HG02623 (cell line): ENCODE measurements around the gene PHKG1.
"Not testable (repeated sequence)": the region's sequence is repeated elsewhere in the genome, so short reads cannot be mapped to it uniquely, and the experiment has no call there.

Experiments
- ATAC-seq: cut with Tn5 transposase; IDR thresholded peaks from one replicate; pipeline ENCODE4 v1.9.1; 2021; ENCODE audit warnings: moderate library complexity; ENCODE audit not compliant: unreplicated experiment

Gene PHKG1

DNA sequence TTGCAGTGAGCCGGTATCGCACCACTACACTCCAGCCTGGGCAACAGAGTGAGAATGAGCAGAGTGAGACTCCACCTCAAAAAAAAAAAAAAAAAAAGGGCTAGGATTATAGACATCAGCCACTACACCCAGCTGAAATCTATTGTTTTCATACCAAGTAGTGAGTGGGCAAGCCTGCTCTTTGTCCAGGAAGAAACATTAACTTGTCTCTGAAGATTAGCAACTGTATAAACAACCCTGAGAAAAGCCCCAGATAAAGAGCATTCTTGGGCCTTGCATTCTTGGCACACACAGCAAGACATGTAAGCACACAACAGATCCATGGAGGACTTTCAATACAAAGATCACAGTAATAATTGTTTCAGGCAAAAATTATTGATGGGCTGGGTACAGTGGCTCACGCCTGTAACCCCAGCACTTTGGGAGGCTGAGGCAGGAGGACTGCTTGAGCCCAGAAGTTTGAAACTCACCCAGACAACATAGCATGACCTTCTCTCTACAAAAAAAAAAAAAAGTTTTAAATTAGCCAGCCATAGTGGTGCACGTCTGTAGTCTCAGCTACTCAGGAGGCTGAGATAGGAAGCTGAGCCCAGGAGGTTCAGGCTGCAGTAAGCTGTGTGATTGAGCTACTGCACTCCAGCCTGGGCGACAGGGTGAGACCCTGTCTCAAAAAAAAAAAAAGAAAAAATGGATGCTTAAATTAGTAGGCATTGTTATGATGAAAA, 45.9 kb downstream of the PHKG1 start:
- no peak for ATAC-seq

DNA sequence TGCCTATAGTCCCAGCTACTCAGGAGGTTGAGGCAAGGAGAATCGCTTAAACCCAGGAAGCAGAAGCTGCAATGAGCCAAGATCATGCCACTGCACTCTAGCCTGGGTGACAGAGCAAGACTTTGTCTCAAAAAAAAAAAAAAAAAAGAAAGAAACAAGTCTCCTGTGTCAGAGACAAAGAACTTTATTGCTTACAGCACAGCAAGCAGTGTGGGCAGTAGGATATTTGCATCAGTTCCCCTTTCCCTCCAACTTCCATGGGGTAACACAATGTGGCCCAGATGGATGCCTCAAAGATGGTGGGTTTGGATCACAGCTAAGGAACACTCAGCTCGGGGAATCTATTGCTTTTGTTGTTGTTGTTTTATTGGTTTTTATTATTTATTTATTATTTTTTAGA, 47.0 kb downstream of the PHKG1 start:
- ATAC-seq = not testable (repeated sequence)

DNA sequence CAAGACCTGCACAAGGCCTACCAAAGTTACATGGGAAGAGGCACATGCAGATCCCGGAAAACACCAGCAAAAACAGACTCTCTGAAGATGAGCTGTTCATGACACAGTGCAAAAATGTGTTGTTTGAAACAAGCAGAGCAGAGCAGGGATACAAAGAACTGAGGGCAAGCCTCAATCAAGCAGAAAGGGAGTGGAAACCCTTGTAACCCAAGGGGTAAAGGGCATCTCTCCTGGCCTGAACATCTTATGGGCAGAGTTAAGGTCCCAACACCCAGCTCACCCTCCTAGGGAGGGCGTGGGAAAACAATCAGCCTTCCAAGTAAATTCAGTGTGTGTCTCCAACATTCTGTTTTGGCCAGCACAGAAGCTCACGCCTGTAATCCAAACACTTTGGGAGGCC, 52.0 kb downstream of the PHKG1 start:
- no peak for ATAC-seq

DNA sequence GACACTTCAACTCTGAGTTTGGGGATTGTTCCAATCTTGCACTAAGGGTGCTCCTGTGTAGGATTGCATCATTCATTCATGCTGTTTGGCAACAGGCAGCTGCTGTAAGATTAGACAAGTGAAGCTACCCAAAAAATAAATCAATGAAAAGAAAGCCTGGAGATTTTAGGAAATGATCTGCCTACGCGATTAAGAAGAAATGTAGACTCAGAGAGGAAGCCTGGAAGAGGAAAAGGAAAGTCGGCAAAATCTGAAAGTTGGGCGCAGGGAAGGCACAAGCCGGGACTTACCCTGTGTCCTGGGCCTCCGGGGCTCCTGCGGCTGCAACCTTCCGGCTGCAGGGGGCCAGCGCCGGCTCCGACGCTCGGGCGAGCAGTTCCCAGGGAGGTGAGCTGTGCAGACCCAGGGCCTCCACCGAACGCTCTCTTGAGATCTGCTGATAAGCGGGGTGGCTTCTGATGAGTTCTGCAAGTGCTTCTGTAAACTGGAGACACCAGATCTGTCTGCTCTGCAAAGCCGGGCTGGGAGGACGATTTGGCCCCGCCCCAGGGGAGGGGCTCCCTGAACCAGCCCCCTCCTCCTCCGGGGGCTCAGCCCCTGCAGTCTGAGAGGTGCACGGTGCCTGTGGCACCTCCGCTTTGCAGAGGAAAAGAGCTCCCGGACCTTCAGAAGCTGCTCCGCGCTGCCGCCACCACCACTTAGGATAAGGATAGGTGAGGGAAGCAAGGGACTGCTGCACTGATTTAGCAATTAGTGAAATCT, 58.9 kb downstream of the PHKG1 start:
- peak; percentile 98 for ATAC-seq

DNA sequence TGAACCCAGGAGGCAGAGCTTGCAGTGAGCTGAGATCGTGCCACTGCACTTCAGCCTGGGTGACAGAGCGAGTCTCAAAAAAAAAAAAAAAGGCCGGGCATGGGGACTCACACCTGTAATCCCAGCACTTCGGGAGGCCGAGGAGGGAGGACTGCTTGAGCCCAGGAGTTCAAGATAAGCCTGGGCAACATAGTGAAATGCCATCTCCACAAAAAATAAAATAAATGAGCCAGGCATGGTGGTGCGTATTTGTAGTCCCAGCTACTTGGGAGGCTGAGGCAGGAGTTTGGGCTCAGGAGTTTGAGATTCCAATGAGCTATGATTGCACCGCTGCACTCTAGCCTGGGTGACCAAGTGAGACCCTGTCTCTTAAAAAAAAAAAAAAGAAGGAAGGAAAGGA, 60.2 kb downstream of the PHKG1 start:
- not testable (repeated sequence) for ATAC-seq

DNA sequence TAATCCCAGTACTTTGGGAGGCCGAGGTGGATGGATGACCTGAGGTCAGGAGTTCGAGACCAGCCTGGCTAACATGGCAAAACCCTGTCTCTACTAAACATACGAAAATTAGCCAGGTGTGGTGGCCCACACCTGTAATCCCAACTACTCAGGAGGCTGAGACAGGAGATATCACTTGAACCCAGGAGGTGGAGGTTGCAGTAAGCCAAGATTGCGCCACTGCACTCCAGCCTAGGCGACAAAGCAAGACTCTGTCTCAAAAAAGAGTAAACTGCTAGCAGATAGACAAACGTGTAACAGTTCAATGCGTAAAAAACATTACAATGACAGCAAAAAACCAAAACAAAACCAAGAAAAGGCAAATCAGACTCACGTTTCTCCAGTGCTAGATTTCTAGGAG, 61.2 kb downstream of the PHKG1 start:
- ATAC-seq = not testable (repeated sequence)

DNA sequence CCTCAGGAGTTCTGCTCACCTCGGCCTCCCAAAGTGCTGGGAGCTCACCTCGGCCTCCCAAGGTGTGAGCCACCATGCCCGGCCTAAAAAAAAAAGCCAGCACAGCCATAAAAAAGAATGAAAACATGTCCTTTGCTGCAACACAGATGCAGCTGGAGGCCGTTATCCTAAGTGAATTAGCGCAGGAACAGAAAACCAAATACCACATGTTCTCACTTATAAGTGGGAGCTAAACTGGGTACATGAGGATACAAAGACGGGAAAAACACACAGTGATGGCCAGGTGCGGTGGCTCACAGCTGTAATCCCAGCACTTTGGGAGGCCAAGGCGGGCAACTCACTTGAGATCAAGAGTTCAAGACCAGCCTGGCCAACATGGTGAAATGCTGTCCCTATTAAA, 62.4 kb downstream of the PHKG1 start:
- ATAC-seq = no peak
